ENCODE results near the gene PTGR2.
"Not testable (repeated sequence)": the region's sequence is repeated elsewhere in the genome, so short reads cannot be mapped to it uniquely, and the experiment has no call there.

PTGR2 gene

DNA sequence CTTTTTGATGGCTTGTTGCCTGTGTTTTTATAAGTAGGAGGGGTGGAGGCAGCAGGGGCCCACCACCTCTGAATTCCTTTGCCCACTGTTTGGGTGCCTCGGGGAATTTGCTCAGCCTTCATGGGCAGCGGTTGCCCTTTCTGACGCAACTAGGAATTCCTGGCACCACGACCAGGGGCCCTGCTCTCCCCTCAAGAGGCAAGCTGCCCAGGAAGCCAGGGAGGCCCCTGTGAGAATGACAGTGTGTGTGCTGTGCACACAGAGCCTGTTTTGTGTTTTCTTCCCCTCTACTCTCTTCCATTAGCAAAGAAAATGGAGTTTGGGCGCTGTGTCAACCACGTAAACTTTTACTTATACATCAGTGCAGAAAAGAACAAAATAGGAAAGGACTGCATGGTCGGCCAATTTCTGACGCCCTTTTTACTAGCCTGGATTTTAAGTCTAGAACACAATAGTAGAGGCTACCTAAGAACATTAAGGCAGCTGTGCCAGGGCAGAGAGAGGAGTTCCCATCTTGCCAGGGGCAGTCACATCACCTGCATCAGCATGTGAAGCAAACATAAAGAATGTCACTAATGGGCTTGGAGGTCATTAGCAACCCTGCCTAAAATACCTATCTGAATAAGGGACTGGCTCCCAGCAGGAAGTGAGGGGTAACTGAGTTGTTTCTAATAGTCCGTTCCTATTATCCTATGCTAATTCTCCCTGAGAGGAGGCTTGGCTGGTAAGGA is 17.9 kb upstream of the PTGR2 start:
- no peak for DNase-seq

DNA sequence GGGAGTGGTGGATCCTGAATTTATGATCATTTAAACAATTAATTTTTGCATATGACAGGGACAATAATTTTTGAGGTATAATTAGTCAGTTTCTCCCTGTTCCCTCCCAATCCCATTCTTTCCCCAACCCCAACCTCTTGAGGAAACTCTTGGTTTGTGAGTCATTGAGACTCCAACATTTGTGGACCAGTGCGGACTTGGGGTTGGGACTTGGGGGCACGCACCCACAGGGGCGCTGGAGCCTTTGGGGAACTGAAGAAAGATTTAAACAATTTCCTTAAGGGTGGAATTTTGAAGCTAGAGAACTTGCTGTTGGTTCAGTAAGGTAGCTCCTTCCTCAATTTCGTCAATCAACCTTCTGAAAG is 17.4 kb upstream of the PTGR2 start:
- DNase-seq, result no peak

DNA sequence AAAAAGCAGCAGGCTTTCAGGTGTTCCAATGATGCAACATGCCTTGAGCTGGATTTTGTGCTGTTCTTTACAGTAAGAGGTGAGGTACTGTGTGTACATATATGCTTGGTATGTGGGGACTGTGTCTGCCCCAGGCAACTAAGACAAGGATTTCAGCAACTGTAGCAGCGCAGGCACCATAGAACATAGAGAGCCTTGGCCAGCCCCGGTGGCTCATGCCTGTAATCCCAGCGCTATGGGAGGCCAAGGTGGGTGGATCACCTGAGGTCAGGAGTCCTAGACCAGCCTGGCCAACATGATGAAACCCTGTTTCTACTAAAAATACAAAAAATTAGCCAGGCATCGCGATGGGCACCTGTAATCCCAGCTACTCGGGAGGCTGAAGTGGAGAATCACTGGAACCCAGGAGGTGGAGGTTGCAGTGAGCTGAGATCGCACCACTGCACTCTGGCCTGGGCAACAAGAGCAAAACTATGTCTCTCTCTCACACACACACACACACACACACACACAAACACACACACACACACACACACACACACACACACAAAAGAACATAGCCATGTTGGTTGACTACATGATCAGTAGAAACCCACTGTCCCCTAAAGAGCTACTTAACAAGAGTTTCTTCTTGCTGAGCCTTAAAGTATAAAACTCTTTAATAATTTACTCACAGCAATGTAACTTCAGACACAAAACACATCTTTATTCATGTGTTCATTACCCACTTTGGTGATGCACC is 13.2 kb upstream of the PTGR2 start:
- DNase-seq, result not testable (repeated sequence)

DNA sequence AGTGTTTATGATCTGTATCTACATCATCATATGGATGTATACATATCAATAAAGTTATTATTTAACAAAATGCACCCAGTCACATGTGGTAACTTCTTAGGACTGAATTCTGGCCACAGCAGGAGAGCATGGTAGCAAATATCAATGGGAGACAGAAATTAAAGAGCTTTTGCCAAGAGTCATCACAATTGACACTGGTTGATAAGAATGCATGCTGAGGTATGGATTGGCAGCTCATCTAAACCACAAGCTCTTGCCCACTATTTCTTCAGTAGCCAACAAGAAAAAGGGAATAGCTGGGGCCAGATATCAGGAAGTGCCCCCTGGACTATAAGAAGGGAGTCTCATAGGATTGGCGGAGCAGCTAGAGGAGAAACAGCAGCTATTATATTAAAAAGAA is 9.4 kb upstream of the PTGR2 start:
- DNase-seq, result no peak

DNA sequence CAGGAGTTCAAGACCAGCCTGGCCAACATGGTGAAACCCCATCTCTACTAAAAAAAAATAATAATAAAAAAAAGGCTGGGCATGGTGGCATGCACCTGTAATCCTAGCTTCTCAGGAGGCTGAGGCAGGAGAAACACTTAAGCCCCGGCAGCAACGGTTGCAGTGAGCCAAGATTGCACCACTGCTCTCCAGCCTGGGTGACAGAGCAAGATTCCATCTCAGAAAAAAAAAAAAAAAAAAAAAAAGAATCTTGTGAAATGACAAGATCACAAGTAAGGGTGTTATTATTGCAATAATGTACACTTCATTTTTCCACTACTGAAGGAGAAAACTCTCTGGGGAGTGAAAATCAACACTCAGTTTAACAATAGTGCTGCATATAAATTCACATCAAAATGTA is 8.8 kb upstream of the PTGR2 start:
- DNase-seq, result no peak

DNA sequence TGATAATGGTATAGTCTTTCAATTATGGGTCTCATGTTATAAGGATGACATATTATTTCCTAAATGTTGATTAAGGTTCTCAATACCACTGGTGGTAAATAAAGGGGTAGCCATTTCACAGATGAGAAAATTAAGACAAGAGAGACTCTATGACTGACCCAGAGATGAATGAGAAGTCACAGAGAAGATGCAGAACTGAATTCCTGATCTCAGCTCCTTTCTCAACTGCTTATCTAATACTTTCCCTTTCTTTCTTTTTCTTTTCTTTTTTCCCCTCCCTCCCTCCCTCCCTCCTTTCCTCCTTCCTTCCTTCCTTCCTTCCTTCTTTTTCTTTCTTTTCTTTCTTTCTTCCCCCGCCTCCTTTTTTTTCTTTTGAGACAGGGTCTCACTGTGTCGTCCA is 8.3 kb upstream of the PTGR2 start:
- DNase-seq, result no peak

DNA sequence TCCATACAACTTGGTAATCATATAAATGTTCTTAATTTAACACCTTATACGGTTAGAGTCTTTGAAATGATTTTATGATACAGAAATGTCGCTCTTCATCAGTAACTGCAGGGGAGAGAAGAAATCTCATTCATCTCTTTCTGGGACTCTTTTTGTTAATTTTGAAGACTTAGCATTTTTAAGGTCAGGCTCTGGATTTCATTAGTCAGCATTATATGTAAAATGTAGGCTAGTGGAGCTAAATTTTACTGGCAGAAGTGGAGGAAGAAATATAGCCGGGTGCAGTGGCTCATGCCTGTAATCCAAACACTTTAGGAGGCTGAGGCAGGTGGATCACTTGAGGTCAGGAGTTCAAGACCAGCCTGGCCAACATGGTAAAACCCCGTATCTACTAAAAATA is 4.7 kb upstream of the PTGR2 start:
- no peak for DNase-seq

DNA sequence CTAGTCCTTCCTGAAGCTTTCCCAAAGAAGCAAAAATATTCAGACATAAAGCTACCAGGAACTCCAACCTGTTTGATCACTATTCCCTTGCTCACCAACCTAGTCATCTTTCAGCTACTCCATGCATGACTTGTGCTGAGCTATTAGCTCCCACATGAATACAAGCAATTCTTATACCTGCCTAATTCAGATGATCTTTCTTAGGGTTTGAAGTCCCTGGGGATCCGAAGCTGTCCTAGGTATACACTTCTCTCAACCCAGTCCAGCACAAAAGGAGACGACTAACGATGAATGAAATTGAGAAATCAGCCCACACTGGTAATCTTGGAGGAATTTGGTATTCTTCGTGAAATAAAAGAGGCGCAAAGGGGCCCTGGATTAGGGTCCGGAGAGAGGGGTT is 631 bp upstream of the PTGR2 start:
- DNase-seq, result peak; percentile 12

DNA sequence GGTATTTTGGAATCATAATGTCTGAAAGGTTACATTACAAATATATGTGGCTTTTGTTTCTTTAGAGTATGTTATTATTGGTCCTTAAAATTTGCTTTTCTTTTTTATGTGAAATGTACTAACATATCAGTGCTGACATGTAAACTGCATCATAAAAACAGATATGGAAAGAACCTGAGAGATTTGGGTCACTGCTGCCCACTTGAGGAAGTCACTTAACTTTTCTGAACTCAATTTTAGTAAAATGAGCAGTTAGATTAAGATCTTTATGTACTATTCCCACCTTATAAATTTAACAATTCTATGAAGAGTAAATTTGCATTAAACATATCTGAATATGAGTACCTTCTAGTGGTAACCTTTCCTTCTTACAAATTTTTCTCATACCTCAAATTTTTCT is 7.5 kb downstream of the PTGR2 start:
- DNase-seq, result no peak

DNA sequence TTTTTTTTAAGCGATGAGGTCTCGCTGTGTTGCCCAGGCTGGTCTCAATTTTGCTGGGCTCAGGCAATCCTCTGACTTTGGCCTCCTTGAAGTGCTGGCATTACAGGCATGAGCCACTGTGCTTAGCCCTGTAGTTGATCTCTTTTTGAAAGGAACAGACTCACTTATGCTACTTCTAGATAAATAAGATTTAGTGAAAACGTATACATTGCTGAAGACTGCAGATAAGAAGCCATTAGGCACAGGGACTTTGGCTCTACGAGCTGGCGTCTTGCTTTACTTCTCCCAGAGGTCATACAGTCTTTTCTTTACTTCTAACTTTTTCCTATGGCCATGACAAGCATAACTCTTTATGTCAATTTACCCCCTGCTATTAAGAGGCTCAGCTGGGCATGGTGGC is 9.4 kb downstream of the PTGR2 start:
- no peak for DNase-seq

DNA sequence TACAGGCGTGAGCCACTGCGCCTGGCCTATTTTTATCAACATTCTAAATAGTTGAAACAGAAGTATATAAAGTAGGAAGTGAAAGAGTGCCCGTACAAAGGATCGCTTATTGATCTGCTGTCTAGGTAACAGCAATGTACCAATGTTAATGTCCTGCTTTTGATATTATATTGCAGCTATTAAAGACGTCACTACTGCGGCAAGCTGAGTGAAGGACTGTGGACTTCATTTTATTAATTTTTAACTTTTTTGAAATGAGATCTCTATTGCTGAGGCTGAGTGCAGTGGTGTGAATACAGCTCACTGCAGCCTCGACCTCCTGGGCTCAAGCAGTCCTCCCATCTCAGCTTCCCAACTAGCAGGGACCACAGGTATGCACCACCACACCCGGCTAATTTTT is 10.8 kb downstream of the PTGR2 start:
- DNase-seq, result no peak

DNA sequence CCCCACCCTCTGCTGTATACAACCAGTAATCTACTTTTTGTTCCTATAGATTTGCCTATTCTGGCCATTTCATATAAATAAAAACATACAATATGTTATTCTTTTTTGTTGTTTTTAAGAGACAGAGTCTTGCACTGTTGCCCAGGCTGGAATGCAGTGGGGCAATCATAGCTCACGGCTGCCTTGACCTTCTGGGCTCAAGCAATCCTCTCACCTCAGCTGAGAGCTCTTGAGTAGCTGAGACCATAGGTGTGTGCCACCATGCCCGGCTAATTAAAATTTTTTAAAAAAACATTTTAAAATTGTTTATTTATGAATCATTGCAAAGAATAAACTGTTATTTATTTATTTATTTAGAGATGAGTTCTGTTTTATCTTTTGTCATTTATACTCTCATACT is 11.6 kb downstream of the PTGR2 start:
- no peak for DNase-seq

DNA sequence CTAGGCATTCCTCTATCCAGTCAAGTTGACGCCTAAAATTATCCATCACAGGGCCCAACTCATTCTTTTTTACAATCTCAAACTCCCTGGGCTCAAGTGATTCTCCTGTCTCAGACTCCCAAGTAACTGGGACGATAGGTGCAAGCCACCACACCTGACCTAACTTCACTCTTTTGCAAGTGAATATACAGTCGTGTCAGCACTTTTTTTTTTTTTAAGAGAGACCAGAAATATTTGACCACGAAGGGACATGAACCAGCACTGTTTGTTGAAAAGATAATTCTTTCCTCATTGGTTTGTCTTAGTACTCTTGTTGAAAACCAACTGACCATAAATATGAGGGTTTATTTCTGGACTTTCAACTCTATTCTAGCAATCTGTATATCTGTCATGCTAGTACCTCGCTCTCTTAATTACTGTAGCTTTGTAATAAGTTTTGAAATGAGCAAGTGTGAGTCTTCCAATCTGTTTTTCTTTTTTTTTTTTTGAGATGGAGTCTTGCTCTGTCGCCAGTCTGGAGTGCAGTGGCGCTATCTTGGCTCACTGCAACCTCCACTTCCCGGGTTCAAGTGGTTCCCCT is 14.0 kb downstream of the PTGR2 start:
- no peak for DNase-seq

DNA sequence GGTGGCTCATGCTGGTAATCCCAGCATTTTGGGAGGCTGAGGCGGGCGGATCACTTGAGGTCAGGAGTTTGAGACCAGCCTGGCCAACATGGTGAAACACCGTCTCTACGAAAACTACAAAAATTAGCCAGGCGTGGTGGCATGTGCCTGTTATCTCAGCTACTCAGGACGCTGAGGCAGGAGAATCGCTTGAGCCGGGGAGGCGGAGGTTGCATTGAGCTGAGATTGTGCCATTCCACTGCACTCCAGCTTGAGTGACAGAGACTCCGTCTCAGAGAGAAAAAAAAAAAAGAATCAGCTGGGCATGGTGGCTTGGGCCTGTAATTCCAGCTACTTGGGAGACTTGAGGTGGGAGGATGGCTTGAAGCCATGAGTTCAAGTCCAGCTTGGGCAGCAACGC is 18.1 kb downstream of the PTGR2 start:
- not testable (repeated sequence) for DNase-seq

DNA sequence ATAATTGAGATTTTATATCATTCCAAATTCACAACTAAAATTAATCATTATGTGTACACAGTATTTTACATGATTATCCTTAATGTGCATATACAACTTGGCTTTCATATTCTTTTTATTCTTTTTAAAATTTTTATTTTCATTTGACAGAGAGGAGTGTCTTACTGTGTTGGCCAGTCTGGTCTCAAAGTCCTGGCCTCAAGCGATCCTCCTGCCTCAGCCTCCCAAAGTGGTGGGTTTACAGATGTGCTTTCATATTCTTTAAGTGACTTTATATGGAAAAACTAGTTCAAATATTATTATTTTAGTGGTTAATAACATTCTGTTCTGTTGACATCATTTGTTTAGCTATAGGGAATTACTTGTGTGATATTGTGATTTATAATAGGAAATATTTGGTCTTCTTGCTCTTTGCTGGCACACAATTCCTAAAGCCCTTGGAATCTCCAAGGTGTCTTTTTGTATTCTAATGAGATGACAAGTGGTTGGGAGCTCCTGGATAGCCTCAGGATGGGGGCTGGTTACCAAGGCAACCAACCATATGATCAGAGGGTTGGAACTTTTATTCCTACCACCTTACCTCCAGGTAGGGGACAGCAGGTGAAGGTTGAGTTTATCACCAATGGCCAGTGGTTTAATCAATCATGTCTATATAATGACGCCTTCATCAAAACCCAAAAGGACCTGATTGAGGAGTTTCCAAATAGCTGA is 19.0 kb downstream of the PTGR2 start:
- DNase-seq, result no peak

DNA sequence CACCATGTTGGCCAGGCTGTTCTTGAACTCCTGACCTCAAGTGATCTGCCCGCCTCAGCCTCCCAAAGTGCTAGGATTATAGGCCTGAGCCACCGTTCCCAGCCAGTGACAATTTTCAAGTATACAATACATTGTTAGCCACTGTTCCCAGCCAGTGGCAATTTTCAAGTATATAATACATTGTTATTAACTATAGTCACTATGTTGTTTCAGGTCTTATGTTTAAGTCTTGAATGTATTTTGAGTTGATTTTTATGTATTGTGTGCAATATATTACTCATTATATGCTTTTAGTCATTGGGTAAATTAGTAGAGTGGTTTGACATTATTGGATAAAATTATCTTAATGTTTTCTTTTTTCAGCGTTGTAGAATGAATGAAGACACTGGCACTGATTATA is 22.0 kb downstream of the PTGR2 start:
- no peak for DNase-seq

DNA sequence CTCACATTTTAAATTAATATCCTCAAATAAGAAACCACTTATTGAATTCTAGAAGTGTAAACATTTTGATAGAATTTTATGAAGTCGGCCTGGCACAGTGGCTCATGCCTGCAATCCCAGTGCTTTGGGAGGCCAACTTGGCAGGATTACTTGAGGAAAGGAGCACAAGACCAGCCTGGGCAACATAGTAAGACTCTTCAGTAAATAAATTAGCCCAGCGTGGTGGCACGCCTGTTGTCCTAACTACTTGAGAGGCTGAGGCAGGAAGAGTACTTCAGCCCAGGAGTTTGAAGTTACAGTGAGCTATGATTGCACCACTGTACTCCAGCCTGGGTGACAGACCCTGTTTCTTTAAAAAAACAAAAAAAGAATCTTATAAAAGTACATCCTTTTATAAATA is 26.2 kb downstream of the PTGR2 start:
- DNase-seq, result no peak

DNA sequence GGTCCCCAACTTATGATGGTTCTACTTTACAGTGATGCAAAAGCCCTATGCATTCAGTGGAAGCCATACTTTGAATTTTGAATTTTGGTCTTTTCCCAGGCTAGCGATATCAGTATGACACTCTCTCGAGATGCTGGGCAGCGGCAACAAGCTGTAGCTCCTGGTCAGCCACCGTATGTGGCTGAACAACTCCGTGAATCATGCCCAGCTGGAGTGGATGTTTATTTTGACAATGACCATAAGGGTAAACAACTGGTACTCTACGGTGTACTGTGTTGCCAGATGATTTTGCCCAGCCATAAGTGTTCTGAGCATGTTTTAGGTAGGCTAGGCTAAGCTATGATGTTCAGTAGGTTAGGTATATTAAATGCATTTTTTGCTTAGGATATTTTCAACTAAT is 26.8 kb downstream of the PTGR2 start:
- DNase-seq, result no peak

DNA sequence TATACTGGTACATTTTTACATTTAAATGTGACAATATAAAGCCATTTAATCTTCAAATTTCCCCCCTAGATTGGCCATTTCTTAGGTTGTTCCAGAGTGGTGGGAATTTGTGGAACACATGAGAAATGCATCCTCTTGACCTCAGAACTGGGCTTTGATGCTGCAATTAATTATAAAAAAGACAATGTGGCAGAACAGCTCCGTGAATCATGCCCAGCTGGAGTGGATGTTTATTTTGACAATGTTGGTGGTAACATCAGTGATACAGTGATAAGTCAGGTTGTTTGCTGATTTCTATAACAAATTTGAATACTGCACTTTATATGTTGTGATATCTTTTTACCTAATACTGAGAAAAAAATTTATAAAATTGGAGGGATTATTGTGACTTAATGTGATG is 27.4 kb downstream of the PTGR2 start:
- DNase-seq, result no peak

DNA sequence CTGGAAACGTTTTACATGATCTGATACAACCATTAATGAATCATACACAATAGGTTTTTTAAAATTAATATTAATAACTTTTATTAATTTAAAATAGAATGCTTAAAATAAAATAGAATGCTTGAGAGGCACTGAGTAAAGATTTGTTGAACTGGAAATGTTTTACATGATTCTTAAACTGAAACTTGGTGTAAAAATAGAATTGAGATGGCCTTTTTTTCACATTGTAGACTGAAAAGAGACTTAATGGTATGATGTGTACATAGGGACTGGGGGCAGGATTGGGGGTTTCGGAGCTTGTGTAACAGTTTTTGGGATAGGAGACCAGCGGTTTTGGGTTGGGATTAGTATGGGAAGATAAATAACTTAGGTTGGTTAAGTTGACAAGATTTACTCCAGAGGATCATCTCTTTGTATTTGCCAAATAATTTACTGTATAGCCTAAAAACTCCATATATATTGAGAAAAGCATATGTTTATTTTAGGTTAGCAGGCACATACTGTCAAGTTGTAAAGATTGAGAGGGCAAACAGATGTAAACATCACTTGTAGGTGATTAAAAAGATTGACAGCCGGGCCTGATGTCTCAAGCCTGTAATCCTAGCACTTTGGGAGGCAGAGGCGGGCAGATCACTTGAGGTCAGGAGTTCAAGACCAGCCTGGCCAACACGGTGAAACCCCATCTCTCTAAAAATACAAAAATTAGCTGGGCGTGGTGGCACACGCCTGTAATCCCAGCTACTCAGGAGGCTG is 33.0 kb downstream of the PTGR2 start:
- no peak for DNase-seq

DNA sequence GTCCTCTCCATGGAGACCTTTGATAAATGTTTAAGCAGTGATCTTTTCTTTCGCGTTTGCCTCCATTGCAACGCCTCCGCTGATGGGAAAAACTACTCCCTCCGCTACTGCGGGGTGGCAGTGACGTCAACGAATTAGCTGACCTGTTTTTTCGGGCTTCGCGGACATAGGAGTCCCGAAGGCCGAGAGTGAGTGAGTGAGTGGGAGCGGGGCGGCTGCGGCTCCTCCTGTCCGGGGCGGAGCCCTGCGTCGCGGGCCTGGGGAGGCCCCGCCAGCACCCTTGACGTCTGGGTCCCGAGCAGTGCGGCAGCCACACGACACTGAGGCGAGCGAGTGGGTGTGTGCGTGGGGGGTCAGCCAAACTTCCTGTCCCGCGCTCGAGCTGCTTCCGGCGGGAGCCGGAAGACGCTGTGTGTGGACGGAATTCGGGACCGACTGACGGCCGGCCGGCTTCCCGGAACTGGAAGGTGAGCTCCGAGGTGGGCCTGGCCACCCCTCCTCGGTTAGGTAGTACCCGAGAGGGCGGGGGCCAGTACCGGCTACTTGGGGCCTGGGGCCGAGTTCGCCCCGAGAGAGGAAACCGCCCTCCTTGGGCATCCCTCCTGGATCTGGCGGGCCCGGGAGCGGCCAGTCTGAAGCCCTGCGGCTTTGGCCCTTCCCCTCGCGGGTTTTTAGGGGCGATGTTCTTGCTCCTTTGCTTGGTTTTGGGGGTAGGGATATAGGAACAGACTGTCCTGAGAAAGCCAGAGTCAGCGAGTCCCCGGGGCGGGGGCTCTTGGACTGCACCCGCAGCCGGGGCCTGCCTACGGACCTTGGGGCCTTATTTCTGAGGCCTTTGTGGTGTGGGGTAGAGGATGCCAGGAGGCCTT is 35.1 kb downstream of the PTGR2 start, which contains the start of gene ZNF410:
Gene ZNF410 (plus strand): TSS at position 411 of the 869 bp plus-strand sequence. CDS start 5,317 bp downstream, outside the sequence.
- DNase-seq, result peak; percentile 86

DNA sequence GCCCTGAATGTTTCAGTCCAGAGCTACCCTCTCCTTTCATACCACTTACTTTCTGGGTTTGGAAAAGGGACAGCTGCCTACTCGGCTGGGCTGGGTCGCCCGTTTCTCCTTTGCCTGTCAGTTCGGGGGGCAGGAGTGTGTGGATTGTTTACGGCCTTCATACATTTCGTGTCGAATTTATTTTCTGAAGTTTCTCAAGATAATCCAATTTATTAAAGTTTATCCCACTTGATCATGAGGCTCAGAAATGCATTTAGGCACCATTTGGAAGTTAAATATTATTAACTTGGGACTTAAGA is 35.6 kb downstream of the PTGR2 start:
- no peak for DNase-seq
